Neural progenitor cell (in vitro differentiated cells): Measurements from ENCODE around the gene TSPOAP1. TPM values are rescaled to one million over a fixed set of nuclear protein-coding genes. Genes with fewer than 3 reads are reported as not detected.
A peak's percentile ranks its signal among the peaks of the same experiment; 100 is the strongest.

Source experiments
- DNase-seq: peaks from one replicate; pipeline ENCODE4 v3.0.0-alpha.2; 2016; ENCODE audit warnings: low spot score
- H2AFZ ChIP-seq: fragments of 200-600 bp; sonication (generic); replicated peaks from 2 replicates; pipeline ENCODE4 v1.6.1; 2016; ENCODE audit warnings: antibody characterized with exemption
- H3F3A ChIP-seq: fragments of 200-600 bp; sonication (generic); 2 replicates; pipeline ENCODE4 v1.6.1; 2016; ENCODE audit warnings: antibody characterized with exemption, low read depth
- H3K27ac ChIP-seq: fragments of 200-600 bp; sonication (generic); 2 replicates; pipeline ENCODE4 v1.5.1; 2016; ENCODE audit warnings: mild to moderate bottlenecking
- H3K27me3 ChIP-seq: fragments of 200-600 bp; sonication (generic); 2 replicates; pipeline ENCODE4 v1.6.1; 2016; ENCODE audit warnings: mild to moderate bottlenecking, moderate library complexity
- H3K36me3 ChIP-seq: fragments of 200-600 bp; sonication (generic); 2 replicates; pipeline ENCODE4 v1.5.1; 2016
- H3K4me1 ChIP-seq: fragments of 200-600 bp; sonication (generic); 2 replicates; pipeline ENCODE4 v1.6.1; 2016; ENCODE audit warnings: mixed run types
- H3K4me2 ChIP-seq: fragments of 200-600 bp; sonication (generic); 2 replicates; pipeline ENCODE4 v1.6.1; 2016
- H3K4me3 ChIP-seq: fragments of 200-600 bp; sonication (generic); 2 replicates; pipeline ENCODE4 v1.5.1; 2016
- H3K79me2 ChIP-seq: fragments of 200-600 bp; sonication (generic); 2 replicates; pipeline ENCODE4 v1.6.1; 2016; ENCODE audit warnings: low read depth
- H3K9ac ChIP-seq: fragments of 200-600 bp; sonication (generic); 2 replicates; pipeline ENCODE4 v1.6.1; 2016
- H3K9me3 ChIP-seq: fragments of 200-600 bp; sonication (generic); 2 replicates; pipeline ENCODE4 v1.5.1; 2016; ENCODE audit warnings: low read depth
- H4K20me1 ChIP-seq: fragments of 200-600 bp; sonication (generic); 2 replicates; pipeline ENCODE4 v1.6.1; 2016; ENCODE audit warnings: low read depth
- H3K27ac Mint-ChIP-seq: 3 replicates; pipeline ENCODE4 v1.8.0; 2021; ENCODE audit warnings: mixed read lengths
- H3K27me3 Mint-ChIP-seq: 2 replicates; pipeline ENCODE4 v1.8.0; 2022; ENCODE audit warnings: low read depth, mild to moderate bottlenecking, inconsistent platforms, moderate library complexity, mixed read lengths; ENCODE audit not compliant: insufficient read depth
- H3K36me3 Mint-ChIP-seq: 3 replicates; pipeline ENCODE4 v1.8.0; 2021; ENCODE audit warnings: mixed read lengths
- H3K4me1 Mint-ChIP-seq: 3 replicates; pipeline ENCODE4 v1.8.0; 2021; ENCODE audit warnings: mixed read lengths
- H3K4me3 Mint-ChIP-seq: 3 replicates; pipeline ENCODE4 v1.8.0; 2021; ENCODE audit warnings: mild to moderate bottlenecking, moderate library complexity, mixed read lengths
- H3K9me3 Mint-ChIP-seq: 3 replicates; pipeline ENCODE4 v1.8.0; 2020; ENCODE audit warnings: mixed read lengths
- EZH2 ChIP-seq: fragments of 200-600 bp; sonication (generic); IDR thresholded peaks from 2 replicates; pipeline ENCODE4 v1.6.1; 2017; ENCODE audit warnings: antibody characterized with exemption, mild to moderate bottlenecking, moderate library complexity
- EZH2phosphoT487 ChIP-seq: fragments of 200-600 bp; sonication (generic); IDR thresholded peaks from 2 replicates; pipeline ENCODE4 v1.6.1; 2017; ENCODE audit warnings: antibody characterized with exemption
- total RNA-seq: library from RNA; depleted of rRNA; stranded (reverse); fragments of >200 nt; gene quantifications from 2 replicates; pipeline ENCODE4 v1.2.3, GENCODE V29; 2015; ENCODE audit warnings: low replicate concordance
- TF ChIP-seq, protein P1 (sequence below): fragments of 200-600 bp; sonication (generic); IDR thresholded peaks from 2 replicates; pipeline ENCODE4 v1.5.1; 2017; ENCODE audit warnings: antibody characterized with exemption, mild to moderate bottlenecking

TSPOAP1 gene
- total RNA-seq, 1 donor from 2014 or later: 13.8 TPM

DNA sequence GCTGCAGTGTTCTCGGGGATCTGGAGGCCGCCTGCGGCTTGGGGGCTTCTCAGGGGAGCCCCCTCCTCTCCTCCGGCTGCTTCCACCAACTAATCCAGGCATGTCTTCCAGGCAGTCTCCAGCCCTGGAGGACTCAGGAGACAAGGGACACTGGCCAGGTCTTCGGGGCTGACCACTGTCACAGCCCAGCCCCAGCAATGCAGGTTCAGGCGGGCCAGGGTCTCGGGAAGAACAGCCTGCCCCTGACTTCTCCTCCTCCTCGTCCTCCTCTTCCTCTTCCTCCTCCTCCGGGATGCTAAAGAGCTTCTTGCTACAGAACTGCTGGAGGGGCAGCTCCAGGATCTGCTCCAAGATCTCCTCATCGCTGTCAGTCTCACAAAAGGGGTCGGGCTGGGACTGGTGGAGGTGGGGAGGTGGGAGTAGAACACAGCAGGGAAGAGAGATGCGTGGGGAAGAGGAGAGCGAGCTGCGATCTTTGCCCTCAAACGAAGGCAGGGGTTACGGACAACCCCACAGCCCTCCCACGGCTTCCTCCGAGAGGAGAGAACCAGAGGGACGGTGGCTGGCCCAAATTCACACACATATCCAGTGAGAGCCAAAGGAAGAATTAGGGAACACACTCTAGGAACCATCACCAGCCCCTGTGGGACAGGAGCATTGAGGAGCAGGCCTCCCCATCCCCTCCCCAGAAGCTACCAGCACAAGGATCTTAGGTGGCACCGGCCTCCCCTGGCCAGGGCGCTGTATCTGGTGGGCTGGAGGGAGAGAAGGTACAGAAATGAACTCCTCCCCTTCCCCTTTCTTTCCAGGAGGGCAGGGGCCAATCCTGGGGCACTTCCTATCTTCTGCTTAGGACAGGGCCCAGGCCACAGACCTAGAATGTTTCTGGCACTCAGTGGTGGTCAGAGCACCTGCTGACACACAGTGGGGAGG lies 19.3 kb downstream of the TSPOAP1 start:
- no peak overlapping the region for H3K4me3 Mint-ChIP-seq
- no peaks in the 10 kb centered on the region for H3K79me2 ChIP-seq
- H3K4me1 Mint-ChIP-seq: peaks cover 30% of the 10 kb centered on the region
- H2AFZ ChIP-seq: no peak overlapping the region
- no peaks in the 10 kb centered on the region for H4K20me1 ChIP-seq
- DNase-seq: no peak
- no peaks in the 10 kb centered on the region for H3K9me3 ChIP-seq
- no peak overlapping the region for H3K4me3 ChIP-seq
- H3F3A ChIP-seq: no peaks in the 10 kb centered on the region
- peaks cover 17% of the 10 kb centered on the region for H3K27me3 Mint-ChIP-seq
- no peak overlapping the region for H3K9ac ChIP-seq
- H3K9me3 Mint-ChIP-seq: no peaks in the 10 kb centered on the region
- H3K27ac ChIP-seq: no peak overlapping the region
- H3K4me2 ChIP-seq: no peak overlapping the region
- no peaks in the 10 kb centered on the region for H3K4me1 ChIP-seq
- H3K27ac Mint-ChIP-seq: no peak overlapping the region
- H3K36me3 ChIP-seq: no peaks in the 10 kb centered on the region
- TF ChIP-seq, protein P1, sequence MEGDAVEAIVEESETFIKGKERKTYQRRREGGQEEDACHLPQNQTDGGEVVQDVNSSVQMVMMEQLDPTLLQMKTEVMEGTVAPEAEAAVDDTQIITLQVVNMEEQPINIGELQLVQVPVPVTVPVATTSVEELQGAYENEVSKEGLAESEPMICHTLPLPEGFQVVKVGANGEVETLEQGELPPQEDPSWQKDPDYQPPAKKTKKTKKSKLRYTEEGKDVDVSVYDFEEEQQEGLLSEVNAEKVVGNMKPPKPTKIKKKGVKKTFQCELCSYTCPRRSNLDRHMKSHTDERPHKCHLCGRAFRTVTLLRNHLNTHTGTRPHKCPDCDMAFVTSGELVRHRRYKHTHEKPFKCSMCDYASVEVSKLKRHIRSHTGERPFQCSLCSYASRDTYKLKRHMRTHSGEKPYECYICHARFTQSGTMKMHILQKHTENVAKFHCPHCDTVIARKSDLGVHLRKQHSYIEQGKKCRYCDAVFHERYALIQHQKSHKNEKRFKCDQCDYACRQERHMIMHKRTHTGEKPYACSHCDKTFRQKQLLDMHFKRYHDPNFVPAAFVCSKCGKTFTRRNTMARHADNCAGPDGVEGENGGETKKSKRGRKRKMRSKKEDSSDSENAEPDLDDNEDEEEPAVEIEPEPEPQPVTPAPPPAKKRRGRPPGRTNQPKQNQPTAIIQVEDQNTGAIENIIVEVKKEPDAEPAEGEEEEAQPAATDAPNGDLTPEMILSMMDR: no peak
- TF ChIP-seq EZH2 (no peak), EZH2phosphoT487 (no peak)
- H3K27me3 ChIP-seq: no peaks in the 10 kb centered on the region
- no peaks in the 10 kb centered on the region for H3K36me3 Mint-ChIP-seq

DNA sequence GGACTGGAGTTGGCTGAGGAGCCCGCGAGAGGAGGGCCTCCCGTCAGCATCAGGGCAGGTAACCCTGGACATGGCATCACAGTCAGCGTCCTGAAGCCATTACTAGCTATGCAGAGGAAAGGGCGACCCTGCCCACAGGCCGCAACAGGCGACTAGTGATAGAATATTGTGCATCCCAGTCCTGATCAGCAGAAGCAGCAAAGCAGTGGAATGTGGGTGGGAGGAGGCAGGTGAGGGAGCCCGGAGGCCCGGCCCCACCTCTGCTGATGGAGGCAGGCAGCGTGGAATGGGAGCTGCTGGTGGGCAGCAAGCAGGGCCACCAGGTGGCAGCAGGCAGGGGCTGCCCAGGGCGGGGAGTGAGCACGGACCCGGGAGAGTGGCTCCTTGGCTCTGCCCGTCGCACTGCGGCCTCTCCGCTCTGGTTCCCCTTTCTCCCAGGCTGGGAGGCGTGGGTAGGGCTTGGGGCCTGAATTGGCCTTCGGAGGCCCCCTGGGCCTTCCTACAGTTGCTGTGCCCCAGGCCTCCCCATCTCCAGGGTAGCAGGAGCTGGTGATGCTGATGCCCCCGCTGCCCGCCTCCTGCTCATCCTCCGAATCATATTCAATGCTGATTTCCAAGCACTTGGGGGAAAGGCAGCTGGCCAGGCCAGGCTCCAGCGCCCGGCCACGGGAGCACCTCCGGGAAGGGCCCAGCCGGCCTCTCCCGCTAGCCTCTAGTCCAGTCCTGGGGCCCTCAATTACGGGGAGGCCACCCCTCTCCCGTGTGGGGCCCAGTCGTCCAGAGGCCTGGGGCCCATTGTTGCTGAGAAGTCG lies 20.2 kb downstream of the TSPOAP1 start:
- Histone ChIP-seq H3K9ac (no peak overlapping the region), H3K9me3 (no peaks in the 10 kb centered on the region), H2AFZ (no peak overlapping the region), H3K4me1 (no peaks in the 10 kb centered on the region), H3K4me3 (no peak overlapping the region), H3K27me3 (no peaks in the 10 kb centered on the region), H3F3A (no peaks in the 10 kb centered on the region), H3K4me2 (no peak overlapping the region), H3K79me2 (no peaks in the 10 kb centered on the region), H3K36me3 (no peaks in the 10 kb centered on the region), H3K27ac (no peak overlapping the region), H4K20me1 (no peaks in the 10 kb centered on the region)
- H3K9me3 Mint-ChIP-seq: no peaks in the 10 kb centered on the region
- H3K4me3 Mint-ChIP-seq: no peak overlapping the region
- peaks cover 26% of the 10 kb centered on the region for H3K4me1 Mint-ChIP-seq
- no peak overlapping the region for H3K27ac Mint-ChIP-seq
- H3K27me3 Mint-ChIP-seq: peaks cover 17% of the 10 kb centered on the region
- DNase-seq: peak; percentile 66
- TF ChIP-seq, protein P1: peak; percentile 58
- TF ChIP-seq EZH2 (no peak), EZH2phosphoT487 (no peak)
- H3K36me3 Mint-ChIP-seq: no peaks in the 10 kb centered on the region

DNA sequence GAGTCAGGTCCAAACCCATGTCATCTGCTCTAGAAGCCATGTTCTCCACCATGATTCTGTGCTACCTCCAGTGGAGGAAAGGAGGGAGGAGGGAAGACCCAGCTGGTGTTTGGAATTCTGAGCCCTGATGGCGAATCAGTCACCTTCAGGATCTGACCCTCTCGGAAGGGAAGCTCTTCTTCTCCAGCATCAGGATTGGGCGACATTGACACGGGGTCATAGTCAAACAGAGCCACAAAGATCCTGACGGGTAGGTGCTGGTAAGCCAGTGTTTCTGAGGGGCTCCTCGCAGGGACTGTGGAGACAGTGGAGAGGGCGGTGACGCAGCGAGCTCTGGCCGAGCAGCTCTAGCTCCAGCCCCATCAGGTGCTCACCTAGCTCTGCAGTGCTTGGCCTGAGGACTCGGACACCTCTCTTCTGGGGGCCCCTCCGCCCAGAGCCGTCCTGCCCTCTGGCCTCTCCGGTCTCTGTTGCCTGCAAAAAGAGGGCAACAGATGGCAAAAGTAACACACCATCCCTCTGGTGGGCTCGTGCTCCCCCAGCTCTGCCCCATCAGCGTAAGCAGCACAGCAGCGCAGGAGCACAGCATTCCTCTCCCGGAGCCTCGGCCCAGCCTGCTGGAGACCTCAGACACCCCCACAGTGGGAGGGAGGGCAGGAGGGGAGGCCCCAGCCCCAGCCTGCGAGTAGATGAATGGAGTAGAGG lies 21.0 kb downstream of the TSPOAP1 start:
- H3K79me2 ChIP-seq: no peaks in the 10 kb centered on the region
- no peaks in the 10 kb centered on the region for H3K9me3 Mint-ChIP-seq
- no peak overlapping the region for H3K4me3 Mint-ChIP-seq
- TF ChIP-seq, protein P1: no peak
- TF ChIP-seq EZH2 (no peak), EZH2phosphoT487 (no peak)
- H3K27ac Mint-ChIP-seq: peak overlapping the region; percentile 90
- no peaks in the 10 kb centered on the region for H3K4me1 ChIP-seq
- no peaks in the 10 kb centered on the region for H4K20me1 ChIP-seq
- H3K27me3 Mint-ChIP-seq: peaks cover 14% of the 10 kb centered on the region
- no peaks in the 10 kb centered on the region for H3F3A ChIP-seq
- no peak overlapping the region for H3K9ac ChIP-seq
- H3K4me3 ChIP-seq: no peak overlapping the region
- H3K27me3 ChIP-seq: no peaks in the 10 kb centered on the region
- no peaks in the 10 kb centered on the region for H3K9me3 ChIP-seq
- H3K36me3 ChIP-seq: no peaks in the 10 kb centered on the region
- H3K36me3 Mint-ChIP-seq: no peaks in the 10 kb centered on the region
- H2AFZ ChIP-seq: no peak overlapping the region
- H3K4me1 Mint-ChIP-seq: peaks cover 20% of the 10 kb centered on the region
- DNase-seq: no peak
- H3K4me2 ChIP-seq: no peak overlapping the region
- H3K27ac ChIP-seq: no peak overlapping the region
